ENCODE measurements around the gene TENM4.
"Not testable (repeated sequence)": the region's sequence is repeated elsewhere in the genome, so short reads cannot be mapped to it uniquely, and the experiment has no call there.

The TENM4 gene

DNA sequence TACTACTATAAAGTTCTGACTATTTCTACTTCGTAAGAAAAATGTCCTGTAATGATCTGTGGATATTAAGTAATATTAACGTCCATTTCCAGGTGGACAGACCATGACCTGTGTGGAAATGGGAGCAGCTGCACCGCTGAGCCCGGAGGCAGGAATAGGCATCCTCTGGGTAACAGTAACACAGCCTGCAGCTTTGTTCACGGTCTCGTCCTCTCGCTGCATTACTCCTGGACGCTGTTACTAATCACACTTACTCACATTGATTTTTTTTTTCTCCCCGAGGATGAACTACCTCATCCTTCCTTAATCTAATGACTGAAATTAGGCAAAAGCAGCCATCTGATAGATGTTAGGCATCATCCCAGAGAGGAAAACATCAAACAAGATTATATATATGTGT lies 520.5 kb downstream of the TENM4 start:
- DNase-seq, result no peak

DNA sequence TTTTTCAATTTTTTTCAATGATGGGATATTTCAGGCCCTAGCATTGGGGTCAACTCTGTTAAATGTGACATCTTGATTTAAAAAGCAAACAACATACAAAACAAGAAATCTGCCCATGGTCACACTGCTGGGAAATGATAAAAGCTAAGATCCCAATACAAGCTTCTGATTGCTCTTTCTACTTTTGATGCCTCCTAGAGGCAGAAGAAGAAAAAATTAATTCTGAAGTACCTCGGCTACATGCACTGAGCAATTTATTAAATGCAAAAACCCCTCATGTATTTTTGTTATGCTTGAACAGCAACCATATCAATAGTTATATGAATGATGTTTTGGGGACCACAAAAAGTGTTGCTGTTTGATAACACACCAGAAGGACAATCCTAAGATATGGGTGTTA lies 524.1 kb downstream of the TENM4 start:
- no peak for DNase-seq

DNA sequence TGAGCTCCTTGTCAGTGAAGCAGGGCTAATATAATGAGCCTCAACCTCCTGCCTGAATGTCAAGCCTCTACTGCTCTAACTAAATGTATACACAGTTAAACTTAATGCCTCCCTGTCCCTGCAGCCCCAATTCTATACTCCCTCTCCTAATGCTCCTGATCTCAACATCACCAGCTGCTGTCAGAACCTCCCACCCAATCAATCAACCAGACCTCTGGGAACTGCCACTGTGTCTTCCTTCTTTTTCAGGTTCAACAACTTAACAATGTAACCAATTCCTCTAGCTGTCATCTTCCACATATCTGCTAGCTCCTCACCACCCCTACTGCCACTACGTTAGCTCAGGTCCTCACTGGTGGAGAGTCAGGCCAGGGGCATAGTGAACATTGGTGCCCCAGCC lies 526.3 kb downstream of the TENM4 start:
- DNase-seq, result no peak

DNA sequence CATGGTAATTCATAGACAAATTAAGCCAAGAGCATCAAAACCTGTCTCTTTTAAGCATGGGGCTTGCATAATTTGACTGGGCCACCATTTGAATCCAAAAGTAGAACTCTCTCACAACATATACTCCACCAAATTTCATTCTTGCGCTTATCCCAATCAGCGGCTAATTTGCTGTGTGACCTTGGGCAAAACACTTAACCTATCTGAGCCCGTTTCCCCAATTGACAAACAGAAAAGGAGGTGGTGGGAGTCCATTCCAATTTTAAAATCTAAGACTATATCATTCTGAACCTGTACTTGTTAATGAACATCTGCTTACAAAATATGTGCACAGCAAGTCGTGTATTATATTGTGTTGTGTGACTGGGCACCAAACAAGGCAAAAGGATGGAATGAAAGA lies 528.1 kb downstream of the TENM4 start:
- DNase-seq, result no peak

DNA sequence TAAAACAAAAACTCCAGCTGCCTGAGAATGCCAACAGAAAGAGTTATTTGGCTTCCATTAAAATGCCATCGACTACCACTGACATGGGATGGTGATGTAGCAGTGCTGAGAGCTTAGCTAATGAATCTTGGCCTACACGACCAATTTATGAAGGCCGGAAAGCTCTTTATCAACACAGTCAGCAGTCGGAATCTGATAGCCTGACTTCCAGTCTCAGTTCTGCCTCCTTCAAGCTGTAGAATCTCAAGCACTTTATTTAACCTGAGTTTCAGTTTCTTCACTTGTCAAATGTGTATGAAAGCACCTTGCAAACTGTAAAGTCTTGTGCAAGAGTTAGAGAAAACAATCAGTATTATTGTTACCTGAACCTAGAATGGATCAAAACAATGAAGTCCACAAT lies 530.5 kb downstream of the TENM4 start:
- DNase-seq, result no peak

DNA sequence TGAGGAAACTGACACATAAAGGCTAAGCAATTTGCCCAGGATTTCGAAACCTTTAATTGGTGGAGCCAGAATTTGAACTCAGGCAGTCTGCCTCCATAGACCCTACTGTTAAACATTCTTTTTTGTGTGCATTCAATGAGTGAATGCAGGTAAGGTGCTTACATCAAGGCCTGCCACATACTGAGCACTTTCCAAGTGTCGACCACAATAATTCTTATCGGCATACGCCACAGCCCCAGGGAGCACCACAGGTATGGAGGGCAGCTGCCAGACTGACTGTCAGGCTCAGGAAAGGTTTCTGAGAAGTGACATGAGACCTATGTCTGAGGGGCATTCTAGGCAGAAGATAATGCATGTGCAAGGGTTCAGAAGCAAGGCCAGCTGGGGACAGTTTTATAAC lies 531.4 kb downstream of the TENM4 start:
- DNase-seq, result no peak

DNA sequence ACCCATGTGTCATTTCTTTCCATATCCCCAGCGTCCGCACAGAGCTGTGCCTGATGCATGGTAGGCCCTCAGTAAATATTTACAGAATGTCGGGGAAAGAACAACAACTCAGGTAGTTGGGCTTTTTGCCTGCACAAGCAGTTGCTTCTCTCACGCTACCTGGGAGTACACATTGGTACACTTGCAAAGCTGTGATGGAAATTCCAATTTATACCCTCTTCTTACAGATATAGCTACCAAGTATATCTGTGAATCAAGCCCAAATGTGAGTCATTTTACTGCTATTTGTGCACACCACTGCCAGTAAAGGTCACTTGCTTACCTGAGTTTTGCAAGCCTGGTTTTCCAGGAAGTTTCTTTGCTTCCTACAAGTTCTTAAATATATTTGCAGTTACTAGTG lies 533.2 kb downstream of the TENM4 start:
- DNase-seq, result no peak

DNA sequence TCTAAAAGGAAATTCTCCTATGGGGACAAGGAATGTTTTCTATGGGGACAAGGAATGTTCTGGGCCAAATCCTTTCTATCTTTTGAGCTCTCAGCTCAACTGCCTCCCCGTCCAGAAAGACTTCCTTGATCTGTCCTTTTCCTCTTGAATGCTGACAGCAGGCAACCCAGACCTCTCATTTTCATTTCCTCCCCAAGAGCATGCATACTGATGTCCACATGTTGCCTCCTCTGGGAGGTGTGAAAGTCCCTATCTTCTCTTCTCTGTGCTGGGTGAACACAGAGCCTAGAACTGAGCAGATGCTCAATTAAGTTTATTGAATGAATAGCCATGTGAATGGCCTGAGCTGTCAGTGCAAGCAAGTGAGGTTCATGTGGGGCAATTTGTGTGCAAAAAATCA lies 534.3 kb downstream of the TENM4 start:
- DNase-seq, result no peak

DNA sequence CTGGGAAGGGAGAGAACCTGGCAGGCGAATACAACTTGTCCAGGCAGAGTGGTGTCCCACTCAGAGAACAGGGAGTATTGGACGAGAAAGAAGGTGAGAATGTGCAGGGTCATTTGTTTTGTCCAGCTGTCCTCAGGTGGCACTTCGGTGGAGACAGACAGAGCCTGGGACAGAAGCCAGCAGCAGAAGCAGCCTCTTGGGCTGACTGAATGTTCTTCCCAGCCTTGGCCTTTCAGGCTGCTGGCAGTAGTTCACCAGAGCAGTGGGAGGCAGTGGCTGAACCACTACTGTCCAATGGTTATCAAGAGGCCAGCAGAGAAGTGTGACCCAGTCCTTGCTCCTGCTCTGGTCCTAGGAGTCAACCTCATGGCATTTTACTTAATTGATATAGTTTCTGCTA lies 535.1 kb downstream of the TENM4 start:
- no peak for DNase-seq

DNA sequence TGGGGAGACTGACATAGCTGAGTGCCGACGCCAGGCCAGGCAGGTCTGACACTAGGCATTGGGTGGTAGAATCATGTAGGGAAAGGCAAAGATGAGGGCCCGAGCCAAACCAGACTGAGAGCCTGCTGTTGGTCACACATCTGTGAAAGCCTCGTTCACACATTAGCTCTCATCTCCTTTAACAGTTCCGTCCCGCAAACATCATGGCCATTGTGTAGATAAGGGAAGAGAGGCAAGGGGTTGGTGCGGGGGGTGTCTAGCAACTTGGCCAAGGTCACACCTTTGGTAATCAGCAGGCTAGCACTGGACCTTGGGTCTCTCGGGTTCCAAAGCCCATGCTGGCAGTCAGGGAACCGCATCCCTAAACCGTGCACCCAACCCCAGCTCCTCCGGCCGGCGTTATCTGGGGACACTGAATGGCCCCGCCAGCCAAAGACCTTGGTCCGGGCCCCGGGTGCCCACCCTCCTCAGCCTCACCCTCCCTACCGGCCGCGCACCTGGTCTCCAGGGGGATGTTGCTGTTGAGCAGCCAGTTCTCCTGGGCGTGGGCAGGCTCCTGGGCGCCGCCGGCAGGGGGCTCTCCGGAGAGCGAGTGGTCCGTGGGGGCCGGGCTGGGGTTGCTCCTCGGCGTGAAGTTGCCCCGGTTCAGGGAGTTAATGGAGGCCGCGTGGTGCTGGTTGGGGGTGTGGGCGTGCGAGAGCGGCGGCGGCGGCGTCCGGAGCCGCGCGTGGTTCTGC lies 537.9 kb downstream of the TENM4 start:
- no peak for DNase-seq

DNA sequence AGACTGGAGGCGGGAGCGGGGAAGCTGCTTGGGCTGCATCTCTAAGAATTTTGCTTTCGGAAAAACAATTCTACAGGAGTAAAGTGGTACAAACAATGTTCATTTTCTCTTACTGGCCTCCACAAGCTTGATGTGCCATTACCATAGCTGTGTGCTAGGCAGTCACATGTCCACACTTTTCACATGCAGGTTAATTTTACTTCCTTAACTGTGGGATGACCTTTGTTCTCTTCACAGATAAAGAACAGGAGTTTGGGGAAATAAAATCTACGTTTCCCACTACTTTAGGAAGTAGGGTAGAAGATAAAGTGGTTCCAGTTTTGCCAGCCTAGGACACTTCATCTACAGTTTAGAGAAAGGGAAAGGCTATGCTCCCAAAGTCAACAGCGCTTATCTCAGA lies 539.0 kb downstream of the TENM4 start:
- no peak for DNase-seq

DNA sequence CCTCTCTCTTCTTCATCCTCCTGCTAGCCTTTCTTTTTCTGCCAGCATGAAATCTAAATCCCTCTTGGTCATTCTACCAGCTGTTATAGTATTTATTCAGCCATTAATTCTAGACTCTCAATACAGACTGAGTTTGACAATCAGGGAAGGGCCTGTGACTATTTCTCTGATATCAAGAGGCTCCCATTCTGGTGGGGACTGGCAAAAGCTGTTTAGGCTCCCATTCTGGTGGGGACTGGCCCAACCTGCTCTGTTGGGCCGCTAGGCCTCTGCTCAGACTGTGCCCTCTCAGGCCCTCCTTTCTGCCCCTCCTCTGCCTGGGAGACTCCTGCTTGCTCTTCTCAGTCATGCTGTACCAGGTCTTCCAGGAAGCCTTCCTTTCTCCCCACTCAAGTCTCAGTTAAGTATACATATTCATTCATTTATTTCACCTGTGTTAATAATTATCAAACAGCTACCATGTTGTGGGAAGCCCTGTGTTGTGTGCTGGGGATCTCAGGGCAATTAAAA lies 542.5 kb downstream of the TENM4 start:
- DNase-seq, result no peak

DNA sequence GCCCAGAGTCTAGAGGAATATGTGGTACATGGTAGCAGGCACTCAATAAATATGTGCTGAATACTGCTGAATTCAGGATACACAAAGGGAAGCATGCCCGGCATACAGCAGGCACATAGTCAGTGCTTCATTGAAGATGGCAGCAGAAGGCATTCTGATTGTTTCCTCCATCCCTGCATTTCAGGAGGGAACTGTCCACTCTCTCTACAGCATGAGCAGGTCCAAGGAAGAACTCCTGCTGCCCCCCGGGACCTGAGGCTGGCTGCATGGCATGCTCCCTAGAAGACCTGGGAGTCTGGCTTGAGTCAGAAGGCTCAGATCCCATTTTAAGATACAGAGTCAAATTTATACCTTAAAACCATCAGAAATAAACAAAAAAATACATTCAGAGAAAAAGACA lies 546.8 kb downstream of the TENM4 start:
- DNase-seq, result no peak

DNA sequence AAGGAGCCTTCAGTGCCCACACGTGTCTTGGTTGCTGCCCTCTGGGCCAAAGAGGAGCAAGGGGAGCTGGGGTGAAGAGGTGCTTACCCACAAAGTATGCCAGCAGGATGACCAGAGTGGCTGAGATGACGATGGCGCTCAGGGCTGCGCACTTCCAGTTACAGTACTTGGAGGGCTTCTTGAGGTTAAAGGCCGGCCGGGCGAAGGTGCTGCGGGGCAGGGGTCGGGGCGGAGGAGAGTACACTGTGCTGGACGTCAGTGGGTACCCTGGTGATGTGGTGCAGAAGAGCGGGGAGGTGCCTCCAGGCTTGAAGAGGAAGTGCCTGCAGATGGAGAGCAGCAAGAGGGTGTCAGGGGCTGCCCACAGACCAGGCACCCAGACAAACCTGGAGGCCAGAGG lies 551.1 kb downstream of the TENM4 start:
- no peak for DNase-seq

DNA sequence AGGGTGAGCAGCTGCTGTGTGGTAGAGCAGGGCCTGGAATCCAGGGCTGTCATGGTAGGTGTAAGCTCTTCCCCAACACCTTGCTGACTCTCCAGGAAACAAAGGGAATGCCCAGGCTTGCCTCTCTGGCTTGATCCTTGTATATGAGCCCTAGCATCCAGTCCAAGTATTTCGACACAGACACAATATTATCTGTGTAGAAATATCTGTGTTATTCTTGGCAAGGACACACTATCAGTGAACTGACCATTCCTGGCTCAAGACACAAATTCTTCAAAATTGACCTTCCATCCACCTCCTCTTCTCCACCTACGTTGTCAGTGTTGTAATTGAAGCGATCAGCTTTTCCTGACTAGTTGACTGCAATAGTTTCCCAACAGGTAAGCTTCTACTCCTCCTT lies 554.2 kb downstream of the TENM4 start:
- no peak for DNase-seq

DNA sequence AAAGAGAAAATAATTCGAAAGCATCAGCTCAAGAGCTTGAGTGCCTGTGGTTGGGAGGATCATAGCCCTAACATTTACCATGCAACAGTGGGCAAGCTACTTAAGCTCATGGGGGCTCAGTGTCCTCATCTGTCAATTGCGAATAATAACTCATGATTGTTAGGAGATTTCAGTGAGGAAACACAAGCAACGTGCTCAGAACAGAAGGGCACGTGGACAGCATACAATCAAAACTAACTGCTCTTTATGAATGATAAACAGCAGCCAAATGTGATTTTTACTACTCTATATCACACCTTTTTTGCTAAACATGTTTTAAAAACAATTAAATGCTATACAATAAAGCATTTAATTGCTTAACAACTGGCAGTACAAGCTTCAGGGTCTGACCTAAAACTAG lies 556.1 kb downstream of the TENM4 start:
- no peak for DNase-seq

DNA sequence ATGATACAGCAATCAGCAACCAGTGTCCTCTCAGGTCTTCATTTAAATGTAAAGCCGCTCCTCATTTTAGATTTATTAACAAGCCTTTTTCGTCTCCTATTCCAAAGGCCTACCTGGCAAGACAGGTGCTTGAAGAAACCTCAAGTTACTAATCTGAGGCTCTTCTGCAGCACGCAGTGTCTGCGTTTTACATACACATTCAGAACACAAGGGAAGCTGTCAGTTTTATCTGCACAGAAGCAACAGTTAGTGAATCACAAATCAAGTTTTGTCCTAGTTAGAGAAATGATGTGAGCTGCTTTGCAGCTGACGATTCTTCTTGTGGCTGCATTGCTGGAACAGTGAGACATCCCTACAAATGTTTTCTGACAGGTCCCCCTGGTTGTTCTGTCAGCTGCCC lies 557.3 kb downstream of the TENM4 start:
- DNase-seq, result no peak

DNA sequence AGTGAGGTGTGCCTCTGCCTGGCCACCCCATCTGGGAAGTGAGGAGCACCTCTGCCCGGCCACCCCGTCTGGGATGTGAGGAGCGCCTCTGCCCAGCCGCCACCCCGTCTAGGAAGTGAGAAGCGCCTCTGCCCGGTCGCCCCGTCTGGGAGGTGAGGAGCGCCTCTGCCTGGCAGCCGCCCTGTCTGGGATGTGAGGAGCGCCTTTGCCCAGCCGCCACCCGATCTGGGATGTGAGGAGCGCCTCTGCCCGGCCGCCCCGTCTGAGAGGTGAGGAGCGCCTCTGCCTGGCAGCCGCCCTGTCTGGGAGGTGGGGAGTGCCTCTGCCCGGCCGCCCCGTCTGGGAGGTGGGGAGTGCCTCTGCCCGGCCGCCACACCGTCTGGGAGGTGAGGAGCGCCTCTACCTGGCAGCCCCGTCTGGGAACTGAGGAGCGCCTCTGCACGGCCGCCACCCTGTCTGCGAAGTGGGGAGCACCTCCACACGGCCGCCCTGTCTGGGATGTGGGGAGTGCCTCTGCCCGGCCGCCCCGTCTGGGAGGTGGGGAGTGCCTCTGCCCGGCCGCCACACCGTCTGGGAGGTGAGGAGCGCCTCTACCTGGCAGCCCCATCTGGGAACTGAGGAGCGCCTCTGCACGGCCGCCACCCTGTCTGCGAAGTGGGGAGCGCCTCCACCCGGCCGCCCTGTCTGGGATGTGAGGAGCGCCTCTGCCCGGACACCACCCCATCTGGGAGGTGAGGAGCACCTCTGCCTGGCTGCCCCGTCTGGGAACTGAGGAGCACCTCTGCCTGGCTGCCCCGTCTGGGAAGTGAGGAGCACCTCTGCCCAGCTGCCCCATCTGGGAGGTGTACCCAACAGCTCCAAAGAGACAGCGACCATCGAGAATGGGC lies 561.5 kb downstream of the TENM4 start:
- not testable (repeated sequence) for DNase-seq

DNA sequence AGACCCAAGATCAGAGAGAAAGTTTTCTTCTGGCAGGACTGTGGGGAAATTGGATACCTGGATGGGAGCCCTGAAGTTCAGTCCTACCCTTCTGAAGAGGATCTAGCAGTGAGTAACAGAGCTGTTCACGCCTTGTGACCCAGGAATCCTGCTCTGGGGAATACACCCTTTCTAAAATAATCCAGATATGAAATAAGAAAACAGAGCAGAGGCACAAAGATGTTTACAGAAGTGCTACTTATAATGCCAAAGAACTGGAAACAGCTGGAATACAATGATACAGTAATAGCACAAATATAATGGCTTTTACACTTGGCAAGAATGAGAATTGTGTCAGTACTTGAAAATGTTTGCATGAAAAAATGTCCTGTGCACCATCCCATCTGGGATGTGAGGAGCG lies 562.2 kb downstream of the TENM4 start:
- no peak for DNase-seq

DNA sequence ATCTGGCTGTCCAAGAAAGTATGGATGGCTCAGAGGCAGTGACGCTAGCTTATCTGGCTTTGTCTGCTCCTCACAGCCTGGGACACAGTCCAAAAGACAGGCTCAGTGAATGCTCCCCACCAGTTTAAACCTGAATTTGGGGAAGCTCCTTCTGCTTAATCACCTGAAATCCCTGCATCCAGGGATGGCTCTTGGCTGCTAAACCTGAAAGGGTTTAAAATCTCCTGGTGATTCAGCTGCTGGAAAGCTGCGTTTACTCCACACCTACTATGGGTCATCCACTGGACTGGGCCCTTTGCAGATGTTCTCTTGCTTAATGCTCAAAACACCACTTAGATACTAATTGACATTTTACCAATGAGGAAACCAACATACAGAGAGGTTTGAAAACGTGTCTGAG lies 564.2 kb downstream of the TENM4 start:
- DNase-seq, result no peak

DNA sequence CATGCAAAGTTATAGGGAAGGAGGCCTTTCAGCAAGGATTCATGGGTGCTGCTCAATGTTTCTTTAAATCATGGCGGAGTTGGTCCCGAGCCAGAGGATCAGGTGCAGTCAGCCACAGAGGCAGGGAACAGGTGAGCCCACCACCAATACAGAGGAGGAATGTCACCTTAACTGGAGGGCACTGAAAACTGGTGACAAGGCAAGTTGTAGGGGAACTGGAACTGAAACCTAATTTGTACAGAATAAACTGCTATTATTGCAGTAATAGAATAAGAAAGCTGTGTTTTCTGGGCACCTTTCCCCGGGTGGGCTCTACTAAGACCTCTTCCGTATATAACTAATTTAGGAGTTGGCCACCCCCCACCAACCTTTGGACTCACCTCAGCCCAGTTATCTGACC lies 570.2 kb downstream of the TENM4 start:
- DNase-seq, result no peak

DNA sequence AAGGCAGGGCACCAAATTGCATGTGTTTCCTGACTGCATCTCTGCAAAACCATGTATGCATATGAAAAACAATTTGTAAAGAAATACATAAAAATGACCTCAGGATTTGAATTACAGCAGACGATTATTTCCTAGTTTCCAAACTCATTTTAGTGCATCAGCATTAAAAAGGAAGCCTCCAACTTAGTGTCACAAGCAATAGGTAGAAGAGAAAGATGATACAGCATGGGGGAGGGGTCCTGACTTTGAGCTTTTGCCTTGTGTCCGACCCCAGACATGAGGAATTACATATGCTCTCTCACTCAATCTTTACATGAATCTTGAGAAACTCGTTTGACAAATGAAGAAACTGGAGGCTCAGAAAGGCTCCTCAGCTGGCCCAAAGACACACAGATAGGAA lies 571.5 kb downstream of the TENM4 start:
- DNase-seq, result no peak

DNA sequence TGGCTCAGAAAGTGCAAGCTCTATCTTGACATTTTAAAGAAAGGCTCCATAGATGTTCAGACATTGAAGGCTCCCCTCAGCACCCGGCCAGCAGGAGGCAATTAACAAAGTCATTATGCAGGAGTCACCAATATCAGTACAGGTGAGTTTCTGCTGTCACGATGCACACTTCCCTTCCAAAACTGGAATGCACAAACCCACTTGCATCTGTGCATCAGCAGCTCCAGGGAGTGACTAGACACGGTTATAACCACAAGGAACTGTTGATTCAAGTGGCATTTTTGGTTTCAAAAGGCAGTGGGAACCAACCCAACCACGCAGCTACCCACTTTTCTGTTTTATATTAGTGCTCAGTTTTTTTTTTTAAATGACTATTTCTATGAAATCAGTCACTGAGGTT lies 572.3 kb downstream of the TENM4 start:
- no peak for DNase-seq

DNA sequence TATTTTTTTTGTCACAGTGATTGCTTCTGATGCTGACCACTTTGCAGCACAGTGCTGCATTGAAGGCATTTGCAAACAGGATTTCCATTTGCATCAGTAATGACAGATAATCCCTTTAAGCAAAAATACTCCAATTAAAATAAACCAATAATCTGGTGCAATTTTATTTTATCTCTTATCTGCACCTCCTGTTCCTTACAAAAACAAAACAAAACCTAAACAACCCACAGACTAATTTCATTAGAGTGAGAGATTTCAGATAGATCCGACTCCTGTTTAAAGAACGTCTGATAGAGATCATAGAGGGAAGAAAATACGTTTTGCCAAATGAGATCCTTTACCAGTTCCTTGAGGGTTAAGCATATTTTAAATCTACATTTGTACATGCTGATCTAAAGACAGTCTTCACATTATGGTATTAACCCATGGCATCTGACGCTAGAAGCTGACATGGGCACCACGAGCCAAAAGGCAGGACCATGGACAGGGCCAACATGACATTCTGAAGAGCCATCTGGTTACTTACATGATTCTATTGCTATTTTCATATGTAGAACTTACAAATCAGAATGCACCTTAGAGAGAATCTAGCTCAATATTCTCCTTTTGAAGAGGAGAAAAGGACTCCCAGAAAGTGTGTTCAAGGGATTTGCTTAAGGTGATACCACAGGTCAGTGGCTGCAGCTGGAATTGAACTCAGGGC lies 580.0 kb downstream of the TENM4 start:
- no peak for DNase-seq
